ENCODE measurements around the gene PITPNC1. TPM values are rescaled to one million over a fixed set of nuclear protein-coding genes. Genes with fewer than 3 reads are reported as not detected.
A peak's percentile ranks its signal among the peaks of the same experiment; 100 is the strongest.

PITPNC1 gene
- total RNA-seq, 1 experiment from 2014 or later: 4.2 TPM

DNA sequence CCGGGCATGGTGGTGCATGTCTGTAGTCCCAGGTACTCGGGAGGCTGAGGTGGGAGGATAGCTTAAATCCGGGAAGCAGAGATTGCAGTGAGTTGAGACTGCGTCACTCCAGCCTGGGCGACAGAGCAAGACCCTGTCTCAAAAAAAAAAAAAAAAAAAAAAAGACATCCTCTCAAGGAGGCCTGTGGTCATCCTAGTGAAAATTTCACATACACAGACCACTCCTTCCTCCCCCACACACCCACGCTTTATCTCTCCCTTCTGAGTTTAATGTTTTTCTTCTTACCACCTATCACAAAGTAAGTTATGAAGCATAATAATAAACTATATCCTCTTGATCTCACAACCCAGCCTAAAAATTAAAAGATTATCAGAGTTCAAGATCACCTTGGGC, 339.3 kb downstream of the PITPNC1 start:
- Mint-ChIP-seq H3K27me3 (ENCODE audit: insufficient read depth, unreplicated experiment) (no peaks in the 10 kb centered on the region), H3K4me3 (ENCODE audit: unreplicated experiment) (peak overlapping the region; percentile 99), H3K9me3 (ENCODE audit: unreplicated experiment) (no peaks in the 10 kb centered on the region), H3K27ac (ENCODE audit: unreplicated experiment) (peak overlapping the region; percentile 50), H3K36me3 (ENCODE audit: insufficient read depth, unreplicated experiment) (peaks cover 32% of the 10 kb centered on the region), H3K4me1 (ENCODE audit: low read depth, unreplicated experiment) (no peaks in the 10 kb centered on the region)
- Histone ChIP-seq H3K27me3 (replicated peaks; ENCODE audit: control insufficient read depth, insufficient read depth, low read length) (no peaks in the 10 kb centered on the region), H3K4me1 (peaks cover 7% of the 10 kb centered on the region; the same call in 1 of the 2 replicates), H3K9me3 (no peaks in the 10 kb centered on the region), H3K4me3 (ENCODE audit: low read depth, low read length) (no peak overlapping the region), H3K36me3 (ENCODE audit: control insufficient read depth, insufficient read depth, low read length) (no peaks in the 10 kb centered on the region)
- TF ChIP-seq, protein P1, sequence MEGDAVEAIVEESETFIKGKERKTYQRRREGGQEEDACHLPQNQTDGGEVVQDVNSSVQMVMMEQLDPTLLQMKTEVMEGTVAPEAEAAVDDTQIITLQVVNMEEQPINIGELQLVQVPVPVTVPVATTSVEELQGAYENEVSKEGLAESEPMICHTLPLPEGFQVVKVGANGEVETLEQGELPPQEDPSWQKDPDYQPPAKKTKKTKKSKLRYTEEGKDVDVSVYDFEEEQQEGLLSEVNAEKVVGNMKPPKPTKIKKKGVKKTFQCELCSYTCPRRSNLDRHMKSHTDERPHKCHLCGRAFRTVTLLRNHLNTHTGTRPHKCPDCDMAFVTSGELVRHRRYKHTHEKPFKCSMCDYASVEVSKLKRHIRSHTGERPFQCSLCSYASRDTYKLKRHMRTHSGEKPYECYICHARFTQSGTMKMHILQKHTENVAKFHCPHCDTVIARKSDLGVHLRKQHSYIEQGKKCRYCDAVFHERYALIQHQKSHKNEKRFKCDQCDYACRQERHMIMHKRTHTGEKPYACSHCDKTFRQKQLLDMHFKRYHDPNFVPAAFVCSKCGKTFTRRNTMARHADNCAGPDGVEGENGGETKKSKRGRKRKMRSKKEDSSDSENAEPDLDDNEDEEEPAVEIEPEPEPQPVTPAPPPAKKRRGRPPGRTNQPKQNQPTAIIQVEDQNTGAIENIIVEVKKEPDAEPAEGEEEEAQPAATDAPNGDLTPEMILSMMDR (IDR thresholded peaks at IDR 0.05; ENCODE audit: insufficient read depth in 1 of 2, low read depth in 1 of 2, low read length in 1 of 2, severe bottlenecking in 1 of 2, unreplicated experiment in 1 of 2): no peak
- POLR2A ChIA-PET: no interaction called here
- BruUV-seq (replicated peaks): no TSS peak
- DNase-seq: no peak
- intact Hi-C loops (cut with micrococcal nuclease; ENCODE audit: unreplicated experiment): no loop called here
- CTCF ChIA-PET: no interaction called here

DNA sequence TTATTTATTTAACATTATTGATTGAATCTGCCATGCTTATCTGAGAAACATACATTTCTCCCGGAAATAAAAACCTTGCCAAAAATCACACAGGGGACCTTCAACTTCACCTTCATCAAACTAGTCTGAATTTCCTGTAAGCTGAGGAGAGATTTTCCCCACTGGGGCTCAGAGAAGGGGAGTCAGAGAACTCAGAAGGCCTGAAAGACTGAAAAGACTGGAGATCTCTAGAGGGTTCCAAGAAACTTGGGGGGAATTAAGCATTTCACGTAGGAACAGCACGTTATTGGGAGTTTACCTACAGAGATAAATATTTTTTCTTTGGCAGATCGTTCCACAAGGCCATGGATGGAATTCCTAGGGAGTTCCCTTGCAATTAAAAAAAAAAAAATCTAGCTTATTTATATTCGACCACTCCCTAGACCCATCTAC, 340.1 kb downstream of the PITPNC1 start:
- ChIA-PET POLR2A (interaction anchor here (0.6 to 0.8 kb wide), 2 partner anchors 107 to 362 kb away, joined by 3 to 12 read pairs; no protein-coding TSS in a partner anchor), CTCF (interaction anchor here (0.5 kb wide), 1 partner anchor 240 kb away, joined by 5 read pairs; no protein-coding TSS in a partner anchor)
- Histone ChIP-seq H3K4me1 (peaks cover 7% of the 10 kb centered on the region; the same call in 1 of the 2 replicates), H3K4me3 (ENCODE audit: low read depth, low read length) (peak overlapping the region; percentile 50), H3K36me3 (ENCODE audit: control insufficient read depth, insufficient read depth, low read length) (0 out of 2 replicates have a peak, but pooled peaks cover 2% of the 10 kb centered on the region), H3K9me3 (no peaks in the 10 kb centered on the region), H3K27me3 (replicated peaks; ENCODE audit: control insufficient read depth, insufficient read depth, low read length) (no peaks in the 10 kb centered on the region)
- Mint-ChIP-seq H3K27me3 (ENCODE audit: insufficient read depth, unreplicated experiment) (no peaks in the 10 kb centered on the region), H3K36me3 (ENCODE audit: insufficient read depth, unreplicated experiment) (peaks cover 40% of the 10 kb centered on the region), H3K4me1 (ENCODE audit: low read depth, unreplicated experiment) (no peaks in the 10 kb centered on the region), H3K9me3 (ENCODE audit: unreplicated experiment) (no peaks in the 10 kb centered on the region), H3K4me3 (ENCODE audit: unreplicated experiment) (peak overlapping the region; percentile 99), H3K27ac (ENCODE audit: unreplicated experiment) (peak overlapping the region; percentile 100)
- TF ChIP-seq, protein P1 (IDR thresholded peaks at IDR 0.05; ENCODE audit: insufficient read depth in 1 of 2, low read depth in 1 of 2, low read length in 1 of 2, severe bottlenecking in 1 of 2, unreplicated experiment in 1 of 2): no peak
- peak in 1 of 2 experiments; percentile 8 for DNase-seq
- BruUV-seq (replicated peaks): TSS peak; percentile 98
- intact Hi-C loops (cut with micrococcal nuclease; ENCODE audit: unreplicated experiment): loop anchor here (1.0 kb wide), 2 partner anchors 108 to 343 kb away; partner anchors contain the start of gene BPTF

DNA sequence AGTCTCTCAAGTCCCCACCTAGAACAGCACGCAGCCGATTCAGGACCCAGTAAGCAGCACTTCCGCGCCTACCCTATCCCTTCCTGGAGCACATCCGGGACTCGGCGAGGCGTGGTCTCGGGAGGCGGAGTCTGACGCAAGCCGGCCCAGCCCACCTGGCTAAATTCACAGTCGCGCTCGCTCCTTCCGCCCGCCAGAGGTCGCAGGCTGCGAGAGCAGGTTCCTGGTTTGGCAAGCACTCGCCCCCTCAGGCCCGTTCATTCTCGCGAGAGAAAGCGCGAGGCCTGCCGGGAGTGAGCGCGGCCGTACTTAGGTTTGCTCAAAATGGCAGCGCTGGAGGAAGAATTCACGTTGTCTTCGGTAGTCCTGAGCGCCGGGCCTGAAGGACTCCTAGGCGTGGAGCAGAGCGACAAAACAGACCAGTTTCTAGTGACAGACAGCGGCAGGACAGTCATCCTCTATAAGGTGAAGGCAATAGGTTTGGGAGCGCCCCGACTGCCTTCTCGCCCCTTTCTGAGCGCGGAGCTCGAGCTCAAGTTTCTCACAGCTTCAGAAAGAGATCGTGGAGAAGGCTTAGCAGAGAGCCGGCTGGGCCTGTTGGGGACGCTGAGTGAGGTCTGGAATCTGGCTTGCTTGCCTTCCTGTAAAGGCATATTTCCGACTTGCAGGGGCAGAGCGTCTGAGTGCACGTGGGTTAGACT, 340.7 kb downstream of the PITPNC1 start, which contains the start of gene NOL11:
TSS of gene NOL11 (plus strand) at position 313 of the 701 bp plus-strand sequence. CDS start at position 325, 12 bp downstream.
- Mint-ChIP-seq H3K4me3 (ENCODE audit: unreplicated experiment) (peak within 1 kb of the TSS; percentile 99), H3K9me3 (ENCODE audit: unreplicated experiment) (no peaks in the 10 kb centered on the region), H3K4me1 (ENCODE audit: low read depth, unreplicated experiment) (no peaks in the 10 kb centered on the region), H3K27ac (ENCODE audit: unreplicated experiment) (peak within 1 kb of the TSS; percentile 100), H3K36me3 (ENCODE audit: insufficient read depth, unreplicated experiment) (peaks cover 46% of the 10 kb centered on the region), H3K27me3 (ENCODE audit: insufficient read depth, unreplicated experiment) (no peaks in the 10 kb centered on the region)
- POLR2A ChIA-PET: interaction anchor here (0.5 to 1.3 kb wide), 8 partner anchors 9 to 363 kb away, joined by 3 to 15 read pairs (median 4); partner anchors contain the start of genes BPTF and KPNA2
- intact Hi-C loops (cut with micrococcal nuclease; ENCODE audit: unreplicated experiment): loop anchor here (1.0 kb wide), 2 partner anchors 108 to 343 kb away; partner anchors contain the start of gene BPTF
- Histone ChIP-seq H3K27me3 (replicated peaks; ENCODE audit: control insufficient read depth, insufficient read depth, low read length) (no peaks in the 10 kb centered on the region), H3K36me3 (ENCODE audit: control insufficient read depth, insufficient read depth, low read length) (peaks cover 4% of the 10 kb centered on the region), H3K4me1 (peaks cover 7% of the 10 kb centered on the region; the same call in 1 of the 2 replicates), H3K4me3 (ENCODE audit: low read depth, low read length) (peak within 1 kb of the TSS; percentile 65), H3K9me3 (no peaks in the 10 kb centered on the region)
- BruUV-seq (replicated peaks): TSS peak; percentile 85
- TF ChIP-seq, protein P1 (IDR thresholded peaks at IDR 0.05; ENCODE audit: insufficient read depth in 1 of 2, low read depth in 1 of 2, low read length in 1 of 2, severe bottlenecking in 1 of 2, unreplicated experiment in 1 of 2): peak; percentile 86 to 98
- peak; percentile 99 for DNase-seq
- CTCF ChIA-PET: interaction anchor here (0.5 to 1.0 kb wide), 2 partner anchors 107 to 241 kb away, joined by 5 read pairs; partner anchors contain the start of gene BPTF
